Large intestine (tissue), 12 donors: ENCODE measurements around the gene JMJD4. TPM values are rescaled to one million over a fixed set of nuclear protein-coding genes. Genes with fewer than 3 reads are reported as not detected.

Source experiments
- DNase-seq, 2 donors: peaks; one replicate each; pipeline versions ENCODE4 v3.0.0 to v3.0.0-alpha.2; 2013
- H3K27ac ChIP-seq: one replicate; pipeline ENCODE4 v1.5.1; 2013; ENCODE audit warnings: low read length
- H3K27me3 ChIP-seq: 2 replicates; pipeline ENCODE4 v1.6.1; 2013; ENCODE audit warnings: low read length; ENCODE audit not compliant: control insufficient read depth, insufficient read depth
- H3K36me3 ChIP-seq: 2 replicates; pipeline ENCODE4 v1.6.1; 2013; ENCODE audit warnings: low read length; ENCODE audit not compliant: control insufficient read depth, insufficient read depth
- H3K4me1 ChIP-seq: one replicate; pipeline ENCODE4 v1.6.1; 2013; ENCODE audit warnings: low read length; ENCODE audit not compliant: control insufficient read depth, insufficient read depth
- H3K4me3 ChIP-seq: one replicate; pipeline ENCODE4 v1.5.1; 2013; ENCODE audit warnings: low read length
- H3K9me3 ChIP-seq: one replicate; pipeline ENCODE4 v1.6.1; 2013; ENCODE audit warnings: mild to moderate bottlenecking, low read depth, low read length, moderate library complexity; ENCODE audit not compliant: control insufficient read depth
- WGBS: methylation state at CpG from one replicate; pipeline ENCODE4 v1.1.5; 2013; ENCODE audit warnings: low lambda C conversion rate; ENCODE audit not compliant: insufficient coverage; 5-methylcytosine and 5-hydroxymethylcytosine counted together
- long read RNA-seq, 11 donors: transcript quantifications; one replicate each; lab custom pipeline, GENCODE V29; 2026
- polyA plus RNA-seq: library from polyadenylated mRNA; unstranded; fragments of 120-200 nt; gene quantifications from one replicate; pipeline ENCODE4 v1.2.1, GENCODE V29; 2013

Gene JMJD4, protein sequence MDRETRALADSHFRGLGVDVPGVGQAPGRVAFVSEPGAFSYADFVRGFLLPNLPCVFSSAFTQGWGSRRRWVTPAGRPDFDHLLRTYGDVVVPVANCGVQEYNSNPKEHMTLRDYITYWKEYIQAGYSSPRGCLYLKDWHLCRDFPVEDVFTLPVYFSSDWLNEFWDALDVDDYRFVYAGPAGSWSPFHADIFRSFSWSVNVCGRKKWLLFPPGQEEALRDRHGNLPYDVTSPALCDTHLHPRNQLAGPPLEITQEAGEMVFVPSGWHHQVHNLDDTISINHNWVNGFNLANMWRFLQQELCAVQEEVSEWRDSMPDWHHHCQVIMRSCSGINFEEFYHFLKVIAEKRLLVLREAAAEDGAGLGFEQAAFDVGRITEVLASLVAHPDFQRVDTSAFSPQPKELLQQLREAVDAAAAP
- 13.4 TPM for polyA plus RNA-seq
- long read RNA-seq, donor 1, partial matches to known transcripts, result 0 of 3 reads
- long read RNA-seq, donor 1, other reads (novel, unspliced or antisense), result 0 of 3 reads
- long read RNA-seq, donor 2, partial matches to known transcripts, result 0 of 4 reads
- long read RNA-seq, donor 2, other reads (novel, unspliced or antisense), result 0 of 4 reads
- long read RNA-seq, donor 3, result 0 reads
- long read RNA-seq, donor 4, partial matches to known transcripts, result 0 of 1 reads
- long read RNA-seq, donor 4, other reads (novel, unspliced or antisense), result 0 of 1 reads
- long read RNA-seq, donor 5, partial matches to known transcripts, result 0 of 5 reads
- long read RNA-seq, donor 5, other reads (novel, unspliced or antisense), result 0 of 5 reads
- long read RNA-seq, donor 6, partial matches to known transcripts, result 0 of 5 reads
- long read RNA-seq, donor 6, other reads (novel, unspliced or antisense), result 0 of 5 reads
- long read RNA-seq, donor 7, partial matches to known transcripts, result 0 of 2 reads
- long read RNA-seq, donor 7, other reads (novel, unspliced or antisense), result 0 of 2 reads
- long read RNA-seq, donor 8, transcript JMJD4-201 (6 exons, 2,595 nt), result major isoform, 5 of 7 reads
- long read RNA-seq, donor 8, partial matches to known transcripts, result 0 of 7 reads
- long read RNA-seq, donor 8, other reads (novel, unspliced or antisense), result 0 of 7 reads
- long read RNA-seq, donor 9, transcript JMJD4-201 (6 exons, 2,595 nt), result major isoform, 5 of 6 reads
- long read RNA-seq, donor 9, partial matches to known transcripts, result 0 of 6 reads
- long read RNA-seq, donor 9, other reads (novel, unspliced or antisense), result 0 of 6 reads
- long read RNA-seq, donor 10, transcript JMJD4-201 (6 exons, 2,595 nt), result major isoform, 9 of 9 reads
- long read RNA-seq, donor 10, partial matches to known transcripts, result 0 of 9 reads
- long read RNA-seq, donor 10, other reads (novel, unspliced or antisense), result 0 of 9 reads
- long read RNA-seq, donor 11, transcript JMJD4-201 (6 exons, 2,595 nt), result major isoform, 7 of 7 reads
- long read RNA-seq, donor 11, partial matches to known transcripts, result 0 of 7 reads
- long read RNA-seq, donor 11, other reads (novel, unspliced or antisense), result 0 of 7 reads

DNA sequence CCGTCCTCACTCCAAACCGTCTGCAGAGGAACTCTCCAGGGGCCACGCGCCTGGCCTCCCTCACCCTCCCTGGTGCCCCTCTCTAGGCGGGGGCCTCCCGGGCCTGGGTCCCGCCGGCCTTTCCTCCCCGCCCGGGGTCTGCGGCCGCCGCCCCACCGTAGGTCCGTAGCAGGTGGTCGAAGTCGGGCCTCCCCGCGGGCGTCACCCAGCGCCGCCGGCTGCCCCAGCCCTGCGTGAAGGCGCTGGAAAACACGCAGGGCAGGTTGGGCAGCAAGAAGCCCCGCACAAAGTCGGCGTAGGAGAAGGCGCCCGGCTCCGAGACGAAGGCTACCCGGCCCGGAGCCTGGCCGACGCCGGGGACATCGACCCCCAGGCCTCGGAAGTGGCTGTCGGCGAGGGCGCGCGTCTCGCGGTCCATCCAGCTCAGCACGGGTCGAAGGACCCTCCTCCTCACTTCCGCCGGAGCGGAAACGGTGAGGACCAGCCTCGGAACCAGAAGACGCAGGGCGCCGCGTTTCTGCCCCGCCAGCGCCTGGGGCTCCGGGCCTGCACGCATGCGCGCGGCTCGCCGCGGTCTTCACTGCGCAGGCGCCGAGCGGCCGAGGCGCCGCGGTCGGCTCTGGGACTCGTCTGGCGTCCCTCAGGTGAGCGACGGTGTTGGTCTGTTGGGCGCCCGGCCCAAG is at the start of gene JMJD4, which contains the start of gene SNAP47:
JMJD4 (minus strand) TSS at position 447 of the 683 bp plus-strand sequence; CDS start at position 418, 29 bp downstream.
SNAP47 (plus strand) TSS at position 580 of the 683 bp plus-strand sequence. CDS start 12,302 bp downstream, outside the sequence.
- DNase-seq, result peak; percentile 92 to 94
- WGBS, result no CpG with 5 or more reads among the region's 83 CpGs
- H3K4me3 ChIP-seq, result peak within 1 kb of the TSS; percentile 87
- peaks cover 34% of the 10 kb centered on the region for H3K36me3 ChIP-seq
- H3K27me3 ChIP-seq, result no peaks in the 10 kb centered on the region
- peak within 1 kb of the TSS; percentile 65 for H3K27ac ChIP-seq
- no peaks in the 10 kb centered on the region for H3K9me3 ChIP-seq
- H3K4me1 ChIP-seq, result peaks cover 19% of the 10 kb centered on the region

DNA sequence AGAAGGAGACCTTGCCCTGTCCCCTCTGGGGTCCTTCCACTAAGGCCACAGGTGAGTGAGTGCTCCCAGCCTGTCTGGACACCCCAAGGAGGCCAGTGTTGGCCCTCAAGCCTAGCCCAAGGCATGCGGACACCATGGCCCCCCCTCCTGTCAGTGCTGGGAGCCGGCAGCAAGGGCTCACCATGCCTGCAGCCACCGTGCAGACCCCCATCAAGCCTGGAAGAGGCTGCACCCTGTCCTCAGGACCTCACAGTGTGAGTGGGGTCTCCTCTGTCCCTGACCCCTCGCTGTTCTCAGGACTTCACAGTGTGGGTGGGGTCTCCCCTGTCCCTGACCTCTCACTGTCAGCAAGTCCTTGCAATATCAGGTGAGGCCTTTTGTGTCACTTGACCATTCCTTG is 47.1 kb upstream of the JMJD4 start:
- H3K36me3 ChIP-seq, result peaks cover 20% of the 10 kb centered on the region
- no peaks in the 10 kb centered on the region for H3K9me3 ChIP-seq
- peaks cover 14% of the 10 kb centered on the region for H3K4me1 ChIP-seq
- WGBS, result no CpG with 5 or more reads among the region's 4 CpGs
- no peak for DNase-seq
- H3K27ac ChIP-seq, result no peak overlapping the region
- peaks cover 22% of the 10 kb centered on the region for H3K27me3 ChIP-seq
- H3K4me3 ChIP-seq, result no peak overlapping the region

DNA sequence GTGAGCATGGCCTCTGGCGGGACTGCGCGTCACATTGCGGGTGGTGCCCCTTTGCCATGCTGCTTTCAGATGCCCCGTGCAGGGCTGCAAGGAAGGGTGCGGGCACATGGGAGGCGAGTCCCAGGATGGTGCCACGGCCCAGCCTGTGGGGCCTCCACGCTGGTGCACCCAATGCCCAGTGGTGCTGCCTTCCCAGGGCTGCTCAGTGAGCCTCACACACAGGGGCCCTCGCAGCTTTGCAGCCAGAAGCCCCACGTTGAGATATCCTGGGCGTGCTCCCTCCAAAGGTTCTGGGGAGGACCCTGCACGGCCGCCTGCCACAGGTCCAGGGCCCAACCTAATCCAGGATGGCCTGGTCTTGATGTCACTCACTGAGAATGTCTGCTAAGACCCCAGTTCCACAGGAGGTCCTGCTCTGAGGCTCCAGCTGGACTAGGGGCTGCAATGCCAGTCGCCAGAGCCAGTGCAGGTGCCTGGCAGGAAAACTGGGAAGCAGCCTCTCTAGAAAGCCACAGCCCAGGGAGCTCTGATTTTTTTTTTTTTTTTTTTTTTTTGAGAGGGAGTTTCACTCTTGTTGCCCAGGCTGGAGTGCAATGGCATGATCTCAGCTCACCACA is 46.3 kb upstream of the JMJD4 start:
- Histone ChIP-seq H3K4me3 (no peak overlapping the region), H3K27ac (no peak overlapping the region), H3K27me3 (peaks cover 15% of the 10 kb centered on the region), H3K36me3 (peaks cover 21% of the 10 kb centered on the region), H3K4me1 (peaks cover 6% of the 10 kb centered on the region), H3K9me3 (no peaks in the 10 kb centered on the region)
- DNase-seq, result no peak
- WGBS, result no CpG with 5 or more reads among the region's 15 CpGs

DNA sequence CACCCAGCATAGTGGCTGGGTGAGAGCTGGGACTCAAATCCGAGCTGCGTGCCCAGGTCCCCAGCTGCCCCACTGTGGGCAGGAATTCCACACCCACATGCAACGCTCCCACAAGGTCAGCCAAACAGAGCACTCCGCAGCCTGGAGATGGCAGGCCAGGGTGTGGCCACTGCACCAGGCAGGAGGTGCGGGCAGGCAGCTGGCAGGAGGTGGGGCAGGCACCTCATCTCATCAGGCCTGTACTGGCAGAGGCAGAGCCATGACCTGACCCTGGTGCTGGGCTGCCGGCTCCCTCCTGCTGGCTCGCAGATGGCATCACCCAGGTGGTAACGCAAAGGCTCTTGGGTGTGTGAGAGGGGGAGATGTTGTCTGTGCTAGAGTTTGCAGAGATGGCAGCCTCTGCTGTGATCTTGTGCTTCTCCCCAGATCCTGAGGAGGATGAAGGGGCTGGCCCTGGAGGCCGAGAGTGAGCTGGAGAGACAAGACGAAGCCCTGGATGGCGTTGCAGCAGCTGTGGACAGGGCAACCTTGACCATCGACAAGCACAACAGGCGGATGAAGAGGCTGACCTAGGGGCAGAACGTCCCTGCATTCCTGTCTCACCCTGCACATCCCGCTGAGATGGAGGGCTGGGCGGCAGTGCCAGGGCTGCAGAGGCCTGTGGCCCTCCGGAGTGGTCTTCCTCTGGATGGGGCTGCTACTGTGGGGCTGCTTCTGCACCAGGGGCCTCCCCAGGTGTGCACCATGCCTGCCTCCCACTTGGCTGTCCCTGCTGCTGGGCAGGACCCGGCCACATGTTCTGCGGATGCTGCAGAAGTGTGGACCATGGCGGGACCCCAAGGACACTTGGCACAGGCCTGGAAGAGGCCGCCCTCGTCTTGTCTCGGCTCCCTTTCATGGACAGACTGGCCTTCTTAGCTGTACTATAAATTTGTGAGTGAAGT is 45.3 kb upstream of the JMJD4 start:
- no CpG with 5 or more reads among the region's 23 CpGs for WGBS

DNA sequence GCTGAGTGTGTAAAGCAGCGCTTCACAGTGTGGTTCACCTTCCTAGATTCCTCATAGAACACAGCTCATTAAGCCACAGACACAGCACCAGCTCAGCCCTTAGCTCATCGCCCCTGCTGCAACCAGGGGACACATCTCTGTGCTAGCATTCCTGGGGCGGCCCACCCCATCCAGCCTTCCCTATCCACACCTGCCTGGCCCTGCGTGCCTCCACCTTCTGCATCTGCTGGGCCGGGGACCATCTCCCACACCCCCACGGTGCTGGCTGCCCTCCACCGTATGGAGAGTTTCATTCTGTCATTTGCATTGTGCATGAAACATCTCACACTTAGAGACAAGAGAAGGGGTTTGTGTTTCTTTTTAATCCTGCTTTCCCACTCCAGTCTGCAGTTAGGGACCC is 44.6 kb upstream of the JMJD4 start:
- Histone ChIP-seq H3K4me1 (peaks cover 7% of the 10 kb centered on the region), H3K4me3 (no peak overlapping the region), H3K36me3 (peaks cover 29% of the 10 kb centered on the region), H3K27ac (no peak overlapping the region), H3K27me3 (no peaks in the 10 kb centered on the region), H3K9me3 (no peaks in the 10 kb centered on the region)
- no peak for DNase-seq
- no CpG with 5 or more reads among the region's 7 CpGs for WGBS

More for the DNA sequence above, 45.3 kb upstream of the JMJD4 start:
- no peaks in the 10 kb centered on the region for H3K9me3 ChIP-seq
- H3K27ac ChIP-seq, result no peak overlapping the region
- no peak for DNase-seq
- H3K27me3 ChIP-seq, result peaks cover 4% of the 10 kb centered on the region
- H3K36me3 ChIP-seq, result peaks cover 29% of the 10 kb centered on the region
- H3K4me1 ChIP-seq, result peaks cover 2% of the 10 kb centered on the region
- H3K4me3 ChIP-seq, result no peak overlapping the region

DNA sequence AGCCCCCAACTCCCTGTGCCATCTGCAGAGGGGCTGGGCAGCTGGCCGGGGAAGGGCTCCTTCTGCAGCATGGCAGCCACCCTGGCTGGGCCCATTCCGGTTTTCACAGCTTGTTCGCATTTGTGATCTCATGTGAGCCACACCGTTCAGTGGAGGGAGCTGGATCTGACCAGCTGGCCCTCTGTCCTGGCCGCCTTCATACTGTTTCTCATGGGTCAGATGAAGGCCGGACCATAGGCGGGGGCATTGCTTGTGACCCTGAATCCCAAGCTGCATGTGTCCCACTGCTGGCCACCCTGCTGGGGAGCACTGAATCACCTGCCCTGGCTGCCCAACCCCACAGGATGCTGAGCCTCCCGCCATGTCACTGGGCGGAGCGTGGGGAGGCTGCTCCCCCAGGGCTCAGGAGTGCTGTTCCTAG is 43.9 kb upstream of the JMJD4 start:
- no peak for DNase-seq
- Histone ChIP-seq H3K4me1 (peaks cover 9% of the 10 kb centered on the region), H3K4me3 (no peak overlapping the region), H3K27ac (no peak overlapping the region), H3K27me3 (no peaks in the 10 kb centered on the region), H3K36me3 (peaks cover 31% of the 10 kb centered on the region), H3K9me3 (no peaks in the 10 kb centered on the region)
- no CpG with 5 or more reads among the region's 10 CpGs for WGBS

DNA sequence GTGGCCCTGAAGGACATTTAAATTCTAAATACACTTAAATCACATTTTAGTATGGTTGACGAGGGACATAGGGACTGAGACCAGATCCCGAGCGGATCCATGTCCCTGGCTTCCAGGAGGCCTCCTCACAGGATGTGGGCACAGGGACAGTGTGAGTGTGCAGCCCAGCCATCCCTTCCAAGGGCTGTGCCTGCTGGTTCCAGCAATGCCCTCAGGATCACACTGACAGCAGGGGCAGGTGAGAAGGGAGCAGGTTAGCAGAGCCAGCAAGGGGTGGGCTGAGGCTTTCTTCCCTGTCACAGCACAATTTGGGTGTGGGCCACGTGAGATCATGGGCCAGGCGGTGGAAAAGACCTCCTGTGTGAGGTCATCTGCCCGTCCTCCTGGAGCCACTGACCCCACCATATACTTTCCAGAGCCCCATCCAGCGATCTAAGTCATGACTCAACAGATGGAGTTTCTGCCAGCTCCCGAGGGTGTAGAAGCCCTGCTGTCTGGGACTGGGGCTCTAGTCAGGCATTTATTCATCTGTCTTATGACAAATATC is 43.4 kb upstream of the JMJD4 start:
- no peak for DNase-seq
- Histone ChIP-seq H3K27ac (no peak overlapping the region), H3K27me3 (no peaks in the 10 kb centered on the region), H3K9me3 (no peaks in the 10 kb centered on the region), H3K4me3 (no peak overlapping the region), H3K36me3 (peaks cover 31% of the 10 kb centered on the region), H3K4me1 (peaks cover 9% of the 10 kb centered on the region)
- no CpG with 5 or more reads among the region's 8 CpGs for WGBS

DNA sequence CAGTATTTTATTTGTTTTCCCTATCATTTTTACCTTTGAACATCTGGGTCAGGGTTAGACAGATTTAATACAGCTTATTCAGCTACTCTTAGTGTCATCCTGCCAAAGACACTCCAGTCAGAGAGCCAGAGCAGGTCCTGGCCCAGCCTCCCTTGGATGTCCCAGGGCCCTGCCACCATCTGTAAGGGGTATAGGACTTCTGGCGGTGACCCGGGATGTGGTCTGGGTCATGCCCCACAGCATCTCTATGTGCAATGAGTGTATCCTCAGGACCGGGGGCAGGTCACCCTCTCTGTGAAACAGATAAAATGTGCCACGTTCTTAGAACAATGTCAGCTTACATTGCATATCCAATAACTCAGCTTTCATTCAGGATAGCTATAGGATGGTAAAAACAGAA is 42.5 kb upstream of the JMJD4 start:
- Histone ChIP-seq H3K36me3 (peaks cover 31% of the 10 kb centered on the region), H3K4me3 (no peak overlapping the region), H3K4me1 (peaks cover 9% of the 10 kb centered on the region), H3K9me3 (no peaks in the 10 kb centered on the region), H3K27ac (no peak overlapping the region), H3K27me3 (no peaks in the 10 kb centered on the region)
- no CpG with 5 or more reads among the region's 4 CpGs for WGBS
- DNase-seq, result no peak
